WI38 (cell line): Measurements from ENCODE around the gene PHTF1.

Source experiments
- H3K4me3 ChIP-seq: 2 replicates; pipeline ENCODE4 v1.5.1; 2011; ENCODE audit warnings: low read depth, mild to moderate bottlenecking, control low read depth, low read length
- CTCF ChIP-seq: IDR thresholded peaks from 2 replicates; pipeline ENCODE4 v1.5.1; 2012; ENCODE audit warnings: low read depth, mild to moderate bottlenecking, control low read depth, low read length

The PHTF1 gene

GRCh38 chr1:113770031-113770430 lies 10.7 kb upstream of the PHTF1 start:
- no peak overlapping the region for H3K4me3 ChIP-seq
- no peak for TF ChIP-seq CTCF

- no peak overlapping the region for H3K4me3 ChIP-seq
- TF ChIP-seq CTCF, result no peak
These were observed 10.3 kb upstream of the PHTF1 start for GRCh38 chr1:113769601-113769970.

- TF ChIP-seq CTCF, result no peak
These were observed 9.8 kb upstream of the PHTF1 start for GRCh38 chr1:113768916-113769600.

GRCh38 chr1:113765306-113766230 lies 6.3 kb upstream of the PHTF1 start:
- no peak for TF ChIP-seq CTCF
- H3K4me3 ChIP-seq, result no peak overlapping the region

More at GRCh38 chr1:113768916-113769600, 9.8 kb upstream of the PHTF1 start:
- no peak overlapping the region for H3K4me3 ChIP-seq

- H3K4me3 ChIP-seq, result no peak overlapping the region
- TF ChIP-seq CTCF, result no peak
These were observed 4.4 kb upstream of the PHTF1 start for GRCh38 chr1:113763661-113764060.

- no peak overlapping the region for H3K4me3 ChIP-seq
- TF ChIP-seq CTCF, result no peak
These were observed 2.7 kb upstream of the PHTF1 start for GRCh38 chr1:113761937-113762336.
